ENCODE data around the gene DLX1.

DNA sequence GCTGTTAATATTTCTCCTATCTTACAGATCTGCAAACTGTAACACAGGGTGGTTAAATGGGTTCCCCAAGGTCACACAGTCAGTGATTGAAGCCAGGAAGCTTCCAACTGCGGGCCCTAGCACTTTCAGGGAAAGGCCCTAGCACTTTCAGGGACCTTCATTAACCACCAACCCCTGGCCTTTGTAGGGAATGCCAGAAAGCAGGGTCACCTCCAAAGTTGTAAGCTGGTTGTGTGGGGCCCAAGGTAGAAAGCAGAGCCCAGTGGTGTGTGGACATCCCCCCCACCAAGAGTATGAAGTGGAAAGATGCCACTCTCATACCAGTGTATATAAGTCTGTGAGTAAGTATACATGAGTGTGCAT is 13.0 kb downstream of the DLX1 start:
- TF ChIP-seq, protein P1, sequence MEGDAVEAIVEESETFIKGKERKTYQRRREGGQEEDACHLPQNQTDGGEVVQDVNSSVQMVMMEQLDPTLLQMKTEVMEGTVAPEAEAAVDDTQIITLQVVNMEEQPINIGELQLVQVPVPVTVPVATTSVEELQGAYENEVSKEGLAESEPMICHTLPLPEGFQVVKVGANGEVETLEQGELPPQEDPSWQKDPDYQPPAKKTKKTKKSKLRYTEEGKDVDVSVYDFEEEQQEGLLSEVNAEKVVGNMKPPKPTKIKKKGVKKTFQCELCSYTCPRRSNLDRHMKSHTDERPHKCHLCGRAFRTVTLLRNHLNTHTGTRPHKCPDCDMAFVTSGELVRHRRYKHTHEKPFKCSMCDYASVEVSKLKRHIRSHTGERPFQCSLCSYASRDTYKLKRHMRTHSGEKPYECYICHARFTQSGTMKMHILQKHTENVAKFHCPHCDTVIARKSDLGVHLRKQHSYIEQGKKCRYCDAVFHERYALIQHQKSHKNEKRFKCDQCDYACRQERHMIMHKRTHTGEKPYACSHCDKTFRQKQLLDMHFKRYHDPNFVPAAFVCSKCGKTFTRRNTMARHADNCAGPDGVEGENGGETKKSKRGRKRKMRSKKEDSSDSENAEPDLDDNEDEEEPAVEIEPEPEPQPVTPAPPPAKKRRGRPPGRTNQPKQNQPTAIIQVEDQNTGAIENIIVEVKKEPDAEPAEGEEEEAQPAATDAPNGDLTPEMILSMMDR (conservative IDR thresholded peaks at IDR 0.05 in 1 of 2, IDR thresholded peaks at IDR 0.05 in 1 of 2; ENCODE audit: low read depth in 1 of 2, low read length in 2 of 2), result no peak
- no peak for TF ChIP-seq EZH2 (IDR thresholded peaks at IDR 0.05; ENCODE audit: low read length, missing control alignments)

All from fibroblast of lung (primary cell).